Measurements from ENCODE around the gene FAM53A.
"Not testable (repeated sequence)": the region's sequence is repeated elsewhere in the genome, so short reads cannot be mapped to it uniquely, and the experiment has no call there.

FAM53A gene

GRCh38 chr4:1684506-1685234 is 557 bp upstream of the FAM53A start:
- no peak for DNase-seq

GRCh38 chr4:1683261-1683735 is 815 bp downstream of the FAM53A start:
- DNase-seq, result no peak

GRCh38 chr4:1682860-1683259 is 1.3 kb downstream of the FAM53A start:
- DNase-seq, result no peak

GRCh38 chr4:1678244-1678643 is 5.9 kb downstream of the FAM53A start:
- no peak for DNase-seq

GRCh38 chr4:1676605-1677525 is 7.2 kb downstream of the FAM53A start:
- no peak for DNase-seq

- no peak for DNase-seq
These were observed 8.3 kb downstream of the FAM53A start for GRCh38 chr4:1675802-1676137.

- no peak for DNase-seq
These were observed 8.8 kb downstream of the FAM53A start for GRCh38 chr4:1675136-1675801.

- DNase-seq, result no peak
These were observed 9.4 kb downstream of the FAM53A start for GRCh38 chr4:1674682-1675081.

GRCh38 chr4:1673671-1674070 is 10.4 kb downstream of the FAM53A start:
- DNase-seq, result no peak

- not testable (repeated sequence) for DNase-seq
These were observed 13.1 kb downstream of the FAM53A start for GRCh38 chr4:1671011-1671410.

- DNase-seq, result no peak
These were observed 13.8 kb downstream of the FAM53A start for GRCh38 chr4:1670279-1670678.

- no peak for DNase-seq
These were observed 14.3 kb downstream of the FAM53A start for GRCh38 chr4:1669850-1670249.

- no peak for DNase-seq
These were observed 14.8 kb downstream of the FAM53A start for GRCh38 chr4:1669270-1669669.

- DNase-seq, result no peak
These were observed 15.6 kb downstream of the FAM53A start for GRCh38 chr4:1668488-1668840.

- DNase-seq, result no peak
These were observed 16.8 kb downstream of the FAM53A start for GRCh38 chr4:1667273-1667672.

GRCh38 chr4:1666391-1666790 is 17.7 kb downstream of the FAM53A start:
- no peak for DNase-seq

GRCh38 chr4:1664141-1664540 is 20.0 kb downstream of the FAM53A start:
- no peak for DNase-seq

- no peak for DNase-seq
These were observed 20.6 kb downstream of the FAM53A start for GRCh38 chr4:1663549-1663948.

- DNase-seq, result no peak
These were observed 22.4 kb downstream of the FAM53A start for GRCh38 chr4:1661695-1662094.

- DNase-seq, result no peak
These were observed 23.0 kb downstream of the FAM53A start for GRCh38 chr4:1660948-1661677.

GRCh38 chr4:1659104-1660043 is 24.7 kb downstream of the FAM53A start:
- no peak for DNase-seq

- no peak for DNase-seq
These were observed 25.5 kb downstream of the FAM53A start for GRCh38 chr4:1658581-1658980.
